Esophagus squamous epithelium (tissue), 4 donors: Measurements from ENCODE around the gene CNKSR3.

ENCODE experiments used
- CTCF ChIP-seq, 6 experiments: fragments of 450-650 bp in 4 of 6; fragments of 200-600 bp in 2 of 6; sonication (generic) in 2 of 6; IDR thresholded peaks; one replicate each; pipeline ENCODE4 v1.5.1; 2016 to 2019; ENCODE audit warnings: antibody characterized with exemption in 6 of 6, mild to moderate bottlenecking in 4 of 6, moderate library complexity in 4 of 6
- POLR2A ChIP-seq, 4 donors: fragments of 450-650 bp; IDR thresholded peaks; one replicate each; pipeline ENCODE4 v1.6.1; 2017; ENCODE audit warnings: antibody characterized with exemption in 4 of 4, mild to moderate bottlenecking in 4 of 4, moderate library complexity in 3 of 4

GRCh38 chr6:154407440-154407839, 103.0 kb downstream of the CNKSR3 start:
- TF ChIP-seq CTCF (IDR thresholded peaks at IDR 0.05) (no peak), POLR2A (IDR thresholded peaks at IDR 0.05) (no peak)
